Kidney epithelial cell (primary cell): Measurements from ENCODE around the gene TNRC6C. TPM values are rescaled to one million over a fixed set of nuclear protein-coding genes. Genes with fewer than 3 reads are reported as not detected.

ENCODE experiments used
- DNase-seq: peaks from one replicate; pipeline ENCODE4 v3.0.0-alpha.2; 2010; ENCODE audit warnings: low read depth
- H3K27me3 ChIP-seq: 2 replicates; pipeline ENCODE4 v1.6.0; 2011; ENCODE audit warnings: low read length; ENCODE audit not compliant: control insufficient read depth, insufficient read depth
- H3K36me3 ChIP-seq: 2 replicates; pipeline ENCODE4 v1.5.1; 2011; ENCODE audit warnings: low read length; ENCODE audit not compliant: control insufficient read depth, insufficient read depth
- H3K4me3 ChIP-seq: 2 replicates; pipeline ENCODE4 v1.5.1; 2011; ENCODE audit warnings: low read depth, mild to moderate bottlenecking, control low read depth, low read length
- CTCF ChIP-seq: IDR thresholded peaks from 2 replicates; pipeline ENCODE4 v1.5.1; 2011; ENCODE audit warnings: mild to moderate bottlenecking, moderate library complexity, low read length, control low read depth, inconsistent platforms; ENCODE audit not compliant: insufficient read depth, poor library complexity, severe bottlenecking
- total RNA-seq: library from RNA; depleted of rRNA; stranded (reverse); fragments of >200 nt; gene quantifications from 2 replicates; pipeline ENCODE4 v1.2.3, GENCODE V29; 2015

The TNRC6C gene
- total RNA-seq, 1 donor from 2014 or later = 5.3 TPM

GRCh38 chr17:77958716-77959125, 218 bp downstream of the TNRC6C start:
- Histone ChIP-seq H3K4me3 (peak overlapping the region; percentile 62), H3K36me3 (no peaks in the 10 kb centered on the region), H3K27me3 (peaks cover 17% of the 10 kb centered on the region)
- TF ChIP-seq CTCF = no peak
- DNase-seq = no peak

- Histone ChIP-seq H3K36me3 (no peaks in the 10 kb centered on the region), H3K4me3 (peak overlapping the region; percentile 62), H3K27me3 (peaks cover 17% of the 10 kb centered on the region)
- TF ChIP-seq CTCF = no peak
- DNase-seq = no peak
Measured at GRCh38 chr17:77959126-77959925, 823 bp downstream of the TNRC6C start.

GRCh38 chr17:77959926-77960521, 1.5 kb downstream of the TNRC6C start:
- H3K27me3 ChIP-seq = peaks cover 17% of the 10 kb centered on the region
- DNase-seq = no peak
- no peak for TF ChIP-seq CTCF

GRCh38 chr17:77961741-77962140, 3.2 kb downstream of the TNRC6C start:
- H3K4me3 ChIP-seq = no peak overlapping the region
- DNase-seq = no peak
- peaks cover 12% of the 10 kb centered on the region for H3K27me3 ChIP-seq
- TF ChIP-seq CTCF = no peak
- H3K36me3 ChIP-seq = no peaks in the 10 kb centered on the region

More at GRCh38 chr17:77959926-77960521, 1.5 kb downstream of the TNRC6C start:
- Histone ChIP-seq H3K4me3 (peak overlapping the region; percentile 62), H3K36me3 (no peaks in the 10 kb centered on the region)

GRCh38 chr17:77962348-77962747, 3.8 kb downstream of the TNRC6C start:
- no peak for TF ChIP-seq CTCF
- Histone ChIP-seq H3K4me3 (no peak overlapping the region), H3K27me3 (peaks cover 6% of the 10 kb centered on the region), H3K36me3 (no peaks in the 10 kb centered on the region)
- DNase-seq = no peak
